Activated B cell treated with CpG ODN at 0.5 μM for 24 hours (primary cell): ENCODE measurements around the gene FRMD5. TPM values are rescaled to one million over a fixed set of nuclear protein-coding genes. Genes with fewer than 3 reads are reported as not detected.

Experiments used
- ATAC-seq: fragments of 200-7000 bp; cut with Tn5 transposase; one replicate; pipeline ENCODE4 v1.10.0; 2021; ENCODE audit warnings: low read depth, mild to moderate bottlenecking, moderate library complexity
- CTCF ChIA-PET: fragments of 350-600 bp; sonication (Branson Sonifier 250); formaldehyde crosslinking; loops from one replicate; lab custom pipeline; 2021; ENCODE audit warnings: antibody characterized with exemption; lab: Charles Lee
- POLR2A ChIA-PET: fragments of 350-600 bp; sonication (Branson Sonifier 250); formaldehyde crosslinking; loops from one replicate; lab custom pipeline; 2021; ENCODE audit warnings: antibody characterized with exemption; lab: Charles Lee
- DNase-seq: peaks from one replicate; pipeline ENCODE4 v3.0.0; 2022
- H3K27ac Mint-ChIP-seq: one replicate; pipeline ENCODE4 v1.8.0; 2020; ENCODE audit warnings: mixed read lengths
- H3K27me3 Mint-ChIP-seq: one replicate; pipeline ENCODE4 v1.8.0; 2021; ENCODE audit warnings: mixed read lengths
- H3K36me3 Mint-ChIP-seq: one replicate; pipeline ENCODE4 v1.8.0; 2021; ENCODE audit warnings: low read depth, mixed read lengths
- H3K4me1 Mint-ChIP-seq: one replicate; pipeline ENCODE4 v1.8.0; 2021; ENCODE audit warnings: mixed read lengths
- H3K4me3 Mint-ChIP-seq: one replicate; pipeline ENCODE4 v1.8.0; 2020; ENCODE audit warnings: mild to moderate bottlenecking, mixed read lengths
- H3K9me3 Mint-ChIP-seq: one replicate; pipeline ENCODE4 v1.8.0; 2020; ENCODE audit warnings: mixed read lengths
- intact Hi-C: fragments of 100-400 bp; cut with micrococcal nuclease; formaldehyde crosslinking; loops from one replicate; pipeline ENCODE4 v1.15.1; 2024
- total RNA-seq: library from RNA; stranded (reverse); gene quantifications from 2 replicates; pipeline ENCODE4 v1.2.3, GENCODE V29; 2022
- TF ChIP-seq, protein P1 (sequence below): fragments of 200-600 bp; IDR thresholded peaks from one replicate; pipeline ENCODE4 v1.8.0; 2022; ENCODE audit warnings: antibody characterized with exemption, mild to moderate bottlenecking

FRMD5 gene
- total RNA-seq, 1 donor from 2014 or later, result 0.53 TPM

DNA sequence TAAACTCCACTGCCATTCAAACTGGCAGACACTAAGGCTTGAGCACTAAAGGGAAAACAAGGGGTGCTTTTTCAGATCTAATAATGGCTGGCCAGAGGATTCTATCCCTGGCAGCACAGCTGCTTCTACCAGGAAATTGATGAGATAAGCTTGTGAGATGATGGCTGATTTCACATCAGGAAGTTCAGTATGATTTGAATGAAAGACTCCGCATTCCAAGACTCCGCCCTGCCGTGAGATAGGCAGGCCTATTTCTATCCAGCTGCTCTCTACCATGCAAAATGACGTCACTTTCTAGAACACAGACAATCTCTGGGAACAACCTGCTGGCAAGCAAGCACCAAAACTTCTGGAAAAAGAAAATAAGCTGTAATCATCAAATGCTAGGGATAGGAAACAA is 196.5 kb downstream of the FRMD5 start:
- H3K27me3 Mint-ChIP-seq, result peaks cover 5% of the 10 kb centered on the region
- intact Hi-C loops, result no loop called here
- no peak overlapping the region for H3K4me3 Mint-ChIP-seq
- H3K9me3 Mint-ChIP-seq, result peaks cover 2% of the 10 kb centered on the region
- H3K4me1 Mint-ChIP-seq, result no peaks in the 10 kb centered on the region
- ChIA-PET CTCF (no interaction called here), POLR2A (interaction anchor here (0.5 kb wide), 1 partner anchor 52 kb away, joined by 4 read pairs; no protein-coding TSS in a partner anchor)
- TF ChIP-seq, protein P1, sequence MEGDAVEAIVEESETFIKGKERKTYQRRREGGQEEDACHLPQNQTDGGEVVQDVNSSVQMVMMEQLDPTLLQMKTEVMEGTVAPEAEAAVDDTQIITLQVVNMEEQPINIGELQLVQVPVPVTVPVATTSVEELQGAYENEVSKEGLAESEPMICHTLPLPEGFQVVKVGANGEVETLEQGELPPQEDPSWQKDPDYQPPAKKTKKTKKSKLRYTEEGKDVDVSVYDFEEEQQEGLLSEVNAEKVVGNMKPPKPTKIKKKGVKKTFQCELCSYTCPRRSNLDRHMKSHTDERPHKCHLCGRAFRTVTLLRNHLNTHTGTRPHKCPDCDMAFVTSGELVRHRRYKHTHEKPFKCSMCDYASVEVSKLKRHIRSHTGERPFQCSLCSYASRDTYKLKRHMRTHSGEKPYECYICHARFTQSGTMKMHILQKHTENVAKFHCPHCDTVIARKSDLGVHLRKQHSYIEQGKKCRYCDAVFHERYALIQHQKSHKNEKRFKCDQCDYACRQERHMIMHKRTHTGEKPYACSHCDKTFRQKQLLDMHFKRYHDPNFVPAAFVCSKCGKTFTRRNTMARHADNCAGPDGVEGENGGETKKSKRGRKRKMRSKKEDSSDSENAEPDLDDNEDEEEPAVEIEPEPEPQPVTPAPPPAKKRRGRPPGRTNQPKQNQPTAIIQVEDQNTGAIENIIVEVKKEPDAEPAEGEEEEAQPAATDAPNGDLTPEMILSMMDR, result no peak
- H3K27ac Mint-ChIP-seq, result no peak overlapping the region
- DNase-seq (no peak), ATAC-seq (no peak)
- no peaks in the 10 kb centered on the region for H3K36me3 Mint-ChIP-seq

DNA sequence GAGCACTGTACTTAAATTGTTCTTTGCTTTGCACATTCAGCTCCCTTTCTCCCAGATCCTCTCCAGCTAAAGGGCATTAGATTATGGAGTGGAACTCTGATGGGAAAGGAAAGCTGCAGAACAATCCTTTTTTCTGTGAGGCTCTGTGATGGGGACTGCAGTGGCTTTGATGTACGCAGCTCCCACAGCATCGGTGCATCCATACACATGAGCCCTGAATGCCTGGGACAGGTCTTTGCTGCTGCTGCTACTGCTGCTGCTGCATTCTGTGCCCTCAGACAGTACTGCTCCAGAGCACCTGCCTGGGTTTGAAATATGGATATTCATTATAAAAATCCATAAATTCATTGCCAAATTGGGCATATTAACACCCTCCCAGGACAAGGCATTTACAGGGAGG is 203.9 kb downstream of the FRMD5 start:
- H3K27me3 Mint-ChIP-seq, result peaks cover 4% of the 10 kb centered on the region
- H3K4me3 Mint-ChIP-seq, result no peak overlapping the region
- ChIA-PET POLR2A (no interaction called here), CTCF (no interaction called here)
- H3K4me1 Mint-ChIP-seq, result peaks cover 3% of the 10 kb centered on the region
- H3K36me3 Mint-ChIP-seq, result no peaks in the 10 kb centered on the region
- ATAC-seq, result no peak
- TF ChIP-seq, protein P1, result no peak
- no peak for DNase-seq
- intact Hi-C loops, result no loop called here
- no peak overlapping the region for H3K27ac Mint-ChIP-seq
- H3K9me3 Mint-ChIP-seq, result peaks cover 2% of the 10 kb centered on the region

DNA sequence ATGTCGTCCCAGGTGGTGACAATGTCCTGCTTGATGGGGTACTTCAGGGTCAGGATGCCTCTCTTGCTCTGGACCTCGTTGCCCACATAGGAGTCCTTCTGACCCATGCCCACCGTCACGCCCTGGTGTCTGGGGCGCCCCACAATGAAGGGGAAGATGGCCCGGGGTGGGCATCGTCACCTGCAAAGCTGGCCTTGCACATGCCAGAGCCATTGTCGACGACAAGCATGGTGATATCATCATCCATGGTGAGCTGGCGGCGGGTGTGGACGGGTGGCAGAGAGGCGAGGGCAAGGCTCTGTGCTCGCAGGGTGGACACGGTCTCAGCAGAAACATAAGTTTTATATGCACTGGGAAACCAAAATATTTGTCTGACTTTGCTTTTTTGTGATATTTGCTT is 205.1 kb downstream of the FRMD5 start:
- ChIA-PET POLR2A (no interaction called here), CTCF (no interaction called here)
- no peak overlapping the region for H3K27ac Mint-ChIP-seq
- peaks cover 4% of the 10 kb centered on the region for H3K27me3 Mint-ChIP-seq
- intact Hi-C loops, result no loop called here
- DNase-seq (no peak), ATAC-seq (no peak)
- no peak overlapping the region for H3K4me3 Mint-ChIP-seq
- peaks cover 2% of the 10 kb centered on the region for H3K9me3 Mint-ChIP-seq
- peaks cover 10% of the 10 kb centered on the region for H3K4me1 Mint-ChIP-seq
- H3K36me3 Mint-ChIP-seq, result no peaks in the 10 kb centered on the region
- TF ChIP-seq, protein P1, result no peak

DNA sequence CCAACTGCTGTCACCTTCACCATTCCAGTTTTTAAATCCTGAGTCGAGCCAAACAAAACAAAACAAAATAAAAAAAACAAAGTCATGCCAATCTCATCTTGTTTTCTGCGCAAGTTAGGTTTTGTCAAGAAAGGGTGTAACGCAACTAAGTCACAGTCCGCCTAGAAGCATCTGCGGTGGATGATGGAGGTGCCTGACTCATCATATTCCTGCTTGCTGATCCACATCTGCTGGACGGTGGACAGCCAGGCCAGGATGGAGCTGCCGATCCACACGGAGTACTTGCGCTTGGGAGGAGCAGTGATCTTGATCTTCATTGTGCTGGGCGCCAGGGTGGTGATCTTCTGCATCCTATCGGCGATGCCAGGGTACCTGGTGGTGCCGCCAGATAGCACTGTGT is 206.2 kb downstream of the FRMD5 start:
- H3K36me3 Mint-ChIP-seq, result no peaks in the 10 kb centered on the region
- ATAC-seq (no peak), DNase-seq (no peak)
- no peak overlapping the region for H3K4me3 Mint-ChIP-seq
- ChIA-PET POLR2A (no interaction called here), CTCF (no interaction called here)
- no peaks in the 10 kb centered on the region for H3K9me3 Mint-ChIP-seq
- H3K27ac Mint-ChIP-seq, result no peak overlapping the region
- intact Hi-C loops, result no loop called here
- peaks cover 10% of the 10 kb centered on the region for H3K4me1 Mint-ChIP-seq
- peaks cover 9% of the 10 kb centered on the region for H3K27me3 Mint-ChIP-seq
- TF ChIP-seq, protein P1, result no peak

DNA sequence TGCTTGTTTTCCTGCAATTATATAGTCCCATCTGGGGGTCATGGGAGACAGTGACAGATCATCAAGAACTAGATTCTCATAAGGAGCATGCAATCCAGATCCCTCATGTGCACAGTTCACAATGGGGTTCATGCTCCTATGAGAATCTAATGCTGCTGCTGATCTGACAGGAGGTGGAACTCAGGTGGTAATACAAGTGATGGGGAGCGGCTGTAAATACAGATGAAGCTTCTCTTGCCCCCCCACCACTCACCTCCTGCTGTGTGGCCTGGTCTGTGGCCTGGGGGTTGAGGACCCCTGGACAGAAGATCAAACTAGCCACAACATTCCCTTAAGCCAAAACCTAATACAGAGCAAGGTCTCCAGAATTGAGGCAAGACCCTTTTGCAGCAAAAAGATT is 207.1 kb downstream of the FRMD5 start:
- H3K4me3 Mint-ChIP-seq, result no peak overlapping the region
- ATAC-seq, result no peak
- no peak for DNase-seq
- H3K27me3 Mint-ChIP-seq, result peaks cover 10% of the 10 kb centered on the region
- CTCF ChIA-PET, result no interaction called here
- no peaks in the 10 kb centered on the region for H3K36me3 Mint-ChIP-seq
- H3K27ac Mint-ChIP-seq, result no peak overlapping the region
- TF ChIP-seq, protein P1, result no peak
- H3K4me1 Mint-ChIP-seq, result peaks cover 10% of the 10 kb centered on the region
- intact Hi-C loops, result no loop called here
- POLR2A ChIA-PET, result no interaction called here
- H3K9me3 Mint-ChIP-seq, result no peaks in the 10 kb centered on the region
